GM19351 (cell line): ENCODE results near the gene SPPL2C.

Experiments used
- ATAC-seq: cut with Tn5 transposase; IDR thresholded peaks from one replicate; pipeline ENCODE4 v1.9.1; 2021; ENCODE audit warnings: mild to moderate bottlenecking, moderate library complexity; ENCODE audit not compliant: unreplicated experiment

The SPPL2C gene

DNA sequence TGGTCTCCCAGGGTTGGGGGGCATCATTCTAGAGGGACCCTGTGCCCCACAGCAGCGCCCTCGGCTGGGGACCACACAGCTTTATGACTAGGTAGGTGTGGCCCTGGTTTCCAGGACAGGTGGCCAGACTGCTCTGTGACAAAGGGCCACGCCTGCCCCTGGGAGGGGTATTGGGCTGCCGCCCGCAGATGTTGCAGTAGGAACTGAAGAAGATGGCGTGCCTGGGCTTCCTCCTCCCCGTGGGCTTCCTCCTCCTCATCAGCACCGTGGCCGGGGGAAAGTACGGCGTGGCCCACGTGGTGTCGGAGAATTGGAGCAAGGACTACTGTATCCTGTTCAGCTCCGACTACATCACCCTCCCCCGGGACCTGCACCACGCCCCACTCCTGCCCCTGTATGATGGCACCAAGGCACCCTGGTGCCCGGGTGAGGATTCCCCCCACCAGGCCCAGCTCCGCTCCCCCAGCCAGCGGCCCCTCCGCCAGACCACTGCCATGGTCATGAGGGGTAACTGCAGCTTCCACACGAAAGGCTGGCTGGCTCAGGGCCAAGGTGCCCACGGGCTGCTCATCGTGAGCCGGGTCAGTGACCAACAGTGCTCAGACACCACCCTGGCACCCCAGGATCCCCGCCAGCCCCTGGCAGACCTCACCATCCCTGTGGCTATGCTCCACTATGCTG is at the start of gene SPPL2C:
SPPL2C (plus strand) TSS at position 187 of the 681 bp plus-strand sequence; CDS start at position 213, 26 bp downstream.
- ATAC-seq, result no peak

- no peak for ATAC-seq
Measured at GRCh38 chr17:45800816-45801215, 43.9 kb upstream of the SPPL2C start.

GRCh38 chr17:45801421-45801820 is 43.3 kb upstream of the SPPL2C start:
- no peak for ATAC-seq

DNA sequence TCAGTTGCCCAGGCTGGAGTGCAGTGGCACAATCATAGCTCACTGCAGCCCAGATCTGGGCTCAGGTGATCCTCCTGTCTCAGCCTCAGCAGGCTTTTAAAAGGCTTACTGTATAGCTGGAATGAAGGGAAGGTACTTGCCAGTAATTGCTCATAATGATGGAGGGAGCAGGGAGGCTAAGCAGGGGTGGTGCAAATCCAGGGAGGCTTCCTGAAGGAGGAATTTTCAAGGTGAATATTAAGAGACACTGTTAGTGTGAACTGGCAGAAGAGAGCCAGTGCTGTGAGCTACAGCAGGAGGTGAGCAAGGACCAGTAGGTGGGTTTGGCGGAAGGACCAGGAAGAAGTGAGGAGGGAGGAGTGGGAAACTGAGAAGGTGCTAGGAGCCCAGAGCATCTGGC is 35.8 kb upstream of the SPPL2C start:
- ATAC-seq, result no peak

DNA sequence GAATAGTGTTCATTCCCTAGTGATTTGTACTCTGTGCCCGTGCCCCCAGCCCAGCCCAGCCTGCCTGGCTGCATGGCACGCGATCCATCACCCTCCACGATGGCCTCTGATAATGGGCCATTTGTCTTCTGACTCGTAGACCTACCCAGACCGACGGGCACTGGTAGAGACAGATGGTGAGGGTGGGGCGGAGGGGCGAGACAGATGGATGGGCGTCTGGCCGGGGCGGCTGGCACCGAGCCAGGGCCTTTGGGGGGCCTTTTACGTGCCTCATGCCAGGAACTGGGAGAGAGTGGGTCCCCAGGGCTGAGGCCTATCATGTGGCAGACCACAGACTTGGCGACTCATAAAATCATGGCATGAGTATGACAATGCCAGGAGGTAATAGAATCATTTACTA is 35.2 kb upstream of the SPPL2C start:
- no peak for ATAC-seq

DNA sequence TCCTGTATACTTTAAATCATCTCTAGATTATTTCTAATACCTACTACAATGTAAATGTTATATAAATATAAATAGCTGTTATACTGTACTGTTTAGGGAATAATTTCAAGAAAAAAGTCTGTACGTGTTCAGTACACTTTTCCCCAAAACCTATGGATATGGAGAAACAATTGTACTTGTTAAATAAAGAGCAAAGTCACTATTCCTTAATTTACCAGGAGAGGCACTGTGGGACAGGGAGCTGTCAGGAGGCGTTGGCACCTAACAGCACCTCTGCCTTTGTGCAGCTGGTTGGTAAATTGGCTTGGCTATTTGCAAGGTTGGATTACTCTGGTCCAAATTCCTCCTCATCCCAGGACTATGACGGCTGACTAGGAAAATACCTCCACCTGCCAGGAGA is 32.6 kb upstream of the SPPL2C start:
- no peak for ATAC-seq

GRCh38 chr17:45813048-45813725 is 31.5 kb upstream of the SPPL2C start:
- ATAC-seq, result no peak

DNA sequence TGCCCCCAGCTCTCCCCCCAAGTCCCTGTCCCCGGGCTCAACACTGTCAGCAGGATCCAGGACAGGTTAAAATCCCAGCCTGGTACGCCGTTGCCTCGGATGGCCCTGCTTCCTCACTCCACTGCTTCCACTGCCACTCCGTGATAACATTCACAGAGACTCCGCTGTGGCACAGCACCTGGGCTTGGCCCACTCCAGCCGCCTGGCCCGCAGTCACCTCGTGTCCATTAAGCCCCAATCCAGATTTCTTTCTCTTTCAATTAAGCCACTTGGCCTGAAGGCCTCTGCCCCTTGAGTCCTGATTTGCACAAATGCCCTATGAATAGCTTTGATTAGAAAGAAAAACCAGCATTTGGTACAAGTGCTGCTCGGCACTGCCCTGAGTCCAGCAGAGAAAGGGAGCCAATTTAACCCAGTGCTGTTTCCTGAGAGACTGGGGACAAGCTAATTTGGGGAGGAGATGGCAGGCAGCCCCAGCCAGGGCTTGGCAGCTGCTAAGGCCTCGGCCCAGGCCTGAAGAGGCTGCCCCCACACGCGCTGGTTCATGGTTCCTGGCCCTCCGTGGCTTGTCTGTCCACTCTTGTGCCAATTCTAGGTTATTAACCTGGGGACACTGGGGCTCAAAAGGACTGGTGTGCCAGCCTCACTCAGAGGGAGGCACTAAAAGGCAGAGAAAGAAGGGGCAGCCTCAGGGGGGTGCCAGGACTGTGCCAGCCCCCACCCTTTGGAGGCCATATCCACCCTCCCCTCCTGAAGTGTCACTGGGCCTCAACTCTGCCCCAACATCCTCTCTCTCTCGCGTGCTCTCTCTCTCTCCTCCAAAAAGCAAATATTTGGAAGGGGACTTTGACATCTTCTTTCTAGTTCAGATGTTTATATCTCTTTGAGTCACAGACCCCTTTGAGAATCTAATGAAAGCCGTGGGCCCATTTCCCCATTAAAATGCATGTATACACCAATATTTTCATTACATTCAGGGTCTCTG is 29.8 kb upstream of the SPPL2C start:
- no peak for ATAC-seq

GRCh38 chr17:45815752-45816151 is 28.9 kb upstream of the SPPL2C start:
- ATAC-seq, result no peak

- ATAC-seq, result no peak
Measured at GRCh38 chr17:45818041-45818440, 26.6 kb upstream of the SPPL2C start.

DNA sequence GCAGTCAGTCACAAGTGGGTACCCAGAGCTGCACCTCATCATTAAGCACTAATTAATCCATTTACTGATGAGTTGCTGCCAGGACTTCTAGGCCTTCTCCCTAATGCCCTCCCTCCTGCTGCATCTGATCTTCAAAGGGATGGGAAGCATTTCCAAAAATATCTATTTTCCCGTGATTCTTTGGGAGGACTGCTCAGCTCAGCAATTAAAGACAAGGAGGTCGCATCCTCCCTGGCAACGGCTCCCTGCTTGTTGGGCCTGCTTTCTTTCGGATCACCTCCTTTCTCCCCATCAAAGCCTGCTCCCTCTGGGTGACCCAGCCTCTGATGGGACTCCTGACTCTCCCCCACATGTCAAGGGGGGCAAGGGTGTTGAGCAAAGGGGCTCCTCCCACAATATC is 26.0 kb upstream of the SPPL2C start:
- ATAC-seq, result no peak

DNA sequence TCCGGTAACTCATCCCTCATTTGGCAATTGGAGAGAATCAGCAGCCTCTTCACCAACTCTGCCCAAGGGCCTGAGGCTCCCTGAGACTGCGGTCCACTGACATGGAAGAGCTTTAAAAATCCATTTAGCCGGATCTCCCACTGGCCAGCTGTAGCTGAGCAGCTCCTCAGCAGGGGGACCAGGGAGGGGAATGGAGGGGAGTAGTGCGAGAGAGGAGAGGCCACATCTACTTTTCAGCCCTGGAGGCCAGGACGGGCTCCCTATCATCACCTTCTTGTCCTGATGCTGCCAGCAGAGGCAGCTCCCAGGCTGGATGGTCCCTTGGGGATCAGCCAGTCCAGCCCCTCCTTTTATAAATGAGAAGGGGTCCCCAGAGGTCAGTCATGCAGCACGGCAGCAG is 25.0 kb upstream of the SPPL2C start:
- no peak for ATAC-seq

- ATAC-seq, result no peak
Measured at GRCh38 chr17:45820052-45820780, 24.5 kb upstream of the SPPL2C start.

DNA sequence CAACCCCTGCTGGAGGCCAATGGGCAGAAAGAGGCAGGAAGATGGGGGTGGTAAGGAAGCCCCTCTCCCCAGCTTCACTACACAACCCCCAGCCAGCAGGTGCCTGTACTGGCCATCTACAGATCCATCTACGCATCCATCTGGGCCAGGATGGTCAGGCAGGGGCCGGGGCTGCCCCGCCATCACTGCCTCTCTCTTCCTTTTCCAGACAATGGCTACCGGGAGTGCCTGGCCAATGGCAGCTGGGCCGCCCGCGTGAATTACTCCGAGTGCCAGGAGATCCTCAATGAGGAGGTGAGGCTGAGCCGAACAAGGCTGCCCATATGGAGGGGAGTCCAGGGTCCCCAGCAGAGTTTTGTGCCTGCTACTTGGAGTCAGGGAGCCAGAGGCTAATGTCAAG is 23.5 kb upstream of the SPPL2C start:
- no peak for ATAC-seq

- no peak for ATAC-seq
Measured at GRCh38 chr17:45823598-45823997, 21.1 kb upstream of the SPPL2C start.

DNA sequence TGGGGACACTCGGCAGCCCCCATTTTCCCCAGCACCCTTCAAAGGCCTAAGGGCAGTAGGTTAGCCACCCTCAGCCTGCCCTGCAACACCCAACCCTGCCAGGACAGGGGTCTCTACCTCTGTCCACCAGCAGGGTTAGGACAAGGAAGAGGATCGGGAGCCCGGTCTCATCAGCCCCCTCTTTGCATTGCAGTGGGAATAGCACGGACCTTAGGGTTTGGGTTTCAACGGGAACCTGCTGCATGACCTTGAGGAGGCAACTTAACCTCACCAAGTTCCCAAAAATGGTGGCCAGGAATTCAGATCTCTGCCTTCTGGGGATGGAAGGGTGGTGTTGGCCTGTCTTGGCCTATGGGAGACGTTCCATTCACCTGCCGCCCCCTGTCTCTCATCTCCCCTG is 20.2 kb upstream of the SPPL2C start:
- ATAC-seq, result no peak

GRCh38 chr17:45824901-45825492 is 19.7 kb upstream of the SPPL2C start:
- ATAC-seq, result no peak

DNA sequence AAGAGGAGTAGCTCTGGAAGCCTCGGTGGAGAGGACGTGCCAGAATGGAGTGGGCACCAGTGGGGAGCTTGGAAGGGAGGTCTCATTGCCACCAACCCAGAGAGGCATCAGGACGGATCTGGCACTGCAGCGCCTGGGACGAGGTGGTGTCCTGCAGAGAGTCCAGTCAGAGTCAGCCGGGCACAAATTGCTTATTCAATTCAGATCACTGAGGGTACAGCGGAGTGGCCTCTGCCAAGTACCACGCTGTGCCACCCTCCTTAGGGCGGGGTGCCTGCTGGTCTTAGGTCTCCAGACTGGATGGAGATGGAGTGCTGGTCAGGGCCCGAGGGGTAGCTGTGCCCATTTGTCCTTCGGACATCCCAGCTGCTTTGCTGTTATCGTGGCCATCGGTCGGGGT is 18.9 kb upstream of the SPPL2C start:
- ATAC-seq, result no peak

DNA sequence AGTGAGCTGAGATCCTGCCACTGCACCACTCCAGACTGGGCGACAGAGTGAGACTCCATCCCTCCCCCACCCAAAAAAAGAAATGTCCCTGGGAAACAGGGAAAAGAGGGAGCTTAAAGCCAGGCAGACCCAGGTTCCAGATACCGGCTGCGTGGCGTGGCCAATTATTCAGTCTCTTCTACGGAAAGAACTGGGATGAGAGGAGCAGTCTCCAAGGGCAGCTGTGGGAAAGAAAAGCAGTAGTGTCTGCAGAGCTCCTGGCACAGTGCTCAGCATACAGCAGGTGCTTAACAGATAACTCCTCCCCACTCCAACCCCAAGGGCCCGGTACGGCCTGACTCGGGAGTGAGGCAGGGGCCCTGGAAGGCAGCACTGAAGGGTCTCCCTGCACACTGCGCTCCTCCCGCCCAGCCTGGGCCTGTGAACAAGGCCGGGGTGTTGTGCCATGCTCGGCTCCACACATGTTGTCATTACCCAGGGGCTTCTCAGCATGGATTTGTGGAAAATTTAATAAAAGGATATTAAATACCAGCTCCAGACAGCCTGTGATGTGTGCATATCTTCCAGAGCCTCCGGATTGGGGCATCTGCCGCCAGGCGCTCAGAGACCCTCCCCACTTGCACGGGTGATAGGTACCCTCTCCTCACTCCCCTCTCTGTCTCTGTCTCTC is 17.6 kb upstream of the SPPL2C start:
- ATAC-seq, result no peak

- no peak for ATAC-seq
Measured at GRCh38 chr17:45828171-45828570, 16.5 kb upstream of the SPPL2C start.
